Measurements from ENCODE around the gene CHMP2A. TPM values are rescaled to one million over a fixed set of nuclear protein-coding genes. Genes with fewer than 3 reads are reported as not detected.

The CHMP2A gene
- total and polyA plus RNA-seq, 2 of the 13 experiments (the other 11 are each of a cell fraction or from before 2014, with no cell fraction given): 49.7 to 55.0 TPM

GRCh38 chr19:58519355-58520256, 35.3 kb downstream of the CHMP2A start, which contains the start of gene ZBTB45 (continued):
- peak; percentile 67 for TF ChIP-seq ZNF609 (CRISPR knock-in tag; IDR thresholded peaks at IDR 0.05; ENCODE audit: borderline replicate concordance)
- TF ChIP-seq ATF2 (CRISPR knock-in tag; IDR thresholded peaks at IDR 0.05): peak; percentile 94
- no peak for TF ChIP-seq ZNF557 (CRISPR knock-in tag; IDR thresholded peaks at IDR 0.05)
- TF ChIP-seq NCOA5 (CRISPR knock-in tag; IDR thresholded peaks at IDR 0.05): no peak
- peak; percentile 37; the same call in 1 of the 2 replicates for TF ChIP-seq FUBP1 (CRISPR knock-in tag; IDR thresholded peaks at IDR 0.05; ENCODE audit: borderline replicate concordance)
- peak; percentile 68 for TF ChIP-seq ZBTB21 (CRISPR knock-in tag; IDR thresholded peaks at IDR 0.05)
- peak; percentile 88 for TF ChIP-seq STAT6 (CRISPR knock-in tag; IDR thresholded peaks at IDR 0.05; ENCODE audit: borderline replicate concordance)
- TF ChIP-seq FOXM1 (CRISPR knock-in tag; IDR thresholded peaks at IDR 0.05): no peak
- TF ChIP-seq ZNF276 (CRISPR knock-in tag; IDR thresholded peaks at IDR 0.05; ENCODE audit: low read depth): peak; percentile 91
